NCI-H510A treated with DMSO at 0.1 percent for 48 hours (cell line): ENCODE measurements around the gene DLEC1.

Experiments
- DNase-seq: peaks from one replicate; lab custom pipeline; 2025; lab: John Stamatoyannopoulos, UW

Gene DLEC1

DNA sequence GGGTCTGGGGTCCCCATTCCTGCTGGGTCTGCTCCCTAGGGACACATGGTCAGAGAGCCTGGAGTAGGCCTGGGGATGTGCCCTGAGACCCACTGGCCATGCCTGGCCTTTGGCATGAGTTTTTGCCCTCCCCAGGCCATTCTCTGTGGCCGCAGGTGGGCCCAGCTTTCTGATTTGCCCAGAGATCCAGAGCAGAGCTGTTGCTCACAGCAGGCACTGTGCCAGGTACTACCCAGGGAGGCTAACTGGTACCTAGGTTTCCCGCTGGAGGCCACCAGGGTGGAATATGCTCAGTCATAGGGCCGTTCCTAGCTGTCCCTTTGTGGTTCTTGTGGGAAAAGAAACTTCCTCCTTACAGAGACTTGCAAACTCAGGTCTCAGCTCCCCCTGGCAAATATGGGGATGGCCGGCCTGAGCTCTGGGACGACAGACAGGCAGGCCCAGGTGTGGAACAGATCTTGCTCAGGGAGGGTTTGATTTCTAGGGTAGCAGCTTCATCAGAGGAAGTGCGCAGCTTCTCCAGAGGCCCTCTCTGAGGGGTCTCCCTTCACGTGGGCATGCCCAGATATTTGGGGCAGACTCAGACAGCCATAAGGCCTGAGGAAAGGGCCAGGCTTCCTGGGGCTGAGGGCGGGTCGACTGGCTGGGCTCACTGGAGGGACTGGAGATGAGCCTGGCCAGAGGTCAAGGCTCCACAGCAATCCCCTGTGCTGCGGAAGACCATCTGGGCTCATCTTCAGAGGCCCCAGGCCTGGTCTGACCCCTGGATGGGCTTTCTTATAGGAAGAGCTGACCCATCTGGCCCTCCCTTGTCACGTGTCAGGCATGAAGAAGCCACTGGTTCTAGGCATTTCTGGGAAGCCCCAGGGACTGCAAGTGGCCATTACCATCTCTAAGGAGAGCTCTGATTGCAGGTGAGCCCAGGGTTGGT, 69.9 kb downstream of the DLEC1 start:
- no peak for DNase-seq

DNA sequence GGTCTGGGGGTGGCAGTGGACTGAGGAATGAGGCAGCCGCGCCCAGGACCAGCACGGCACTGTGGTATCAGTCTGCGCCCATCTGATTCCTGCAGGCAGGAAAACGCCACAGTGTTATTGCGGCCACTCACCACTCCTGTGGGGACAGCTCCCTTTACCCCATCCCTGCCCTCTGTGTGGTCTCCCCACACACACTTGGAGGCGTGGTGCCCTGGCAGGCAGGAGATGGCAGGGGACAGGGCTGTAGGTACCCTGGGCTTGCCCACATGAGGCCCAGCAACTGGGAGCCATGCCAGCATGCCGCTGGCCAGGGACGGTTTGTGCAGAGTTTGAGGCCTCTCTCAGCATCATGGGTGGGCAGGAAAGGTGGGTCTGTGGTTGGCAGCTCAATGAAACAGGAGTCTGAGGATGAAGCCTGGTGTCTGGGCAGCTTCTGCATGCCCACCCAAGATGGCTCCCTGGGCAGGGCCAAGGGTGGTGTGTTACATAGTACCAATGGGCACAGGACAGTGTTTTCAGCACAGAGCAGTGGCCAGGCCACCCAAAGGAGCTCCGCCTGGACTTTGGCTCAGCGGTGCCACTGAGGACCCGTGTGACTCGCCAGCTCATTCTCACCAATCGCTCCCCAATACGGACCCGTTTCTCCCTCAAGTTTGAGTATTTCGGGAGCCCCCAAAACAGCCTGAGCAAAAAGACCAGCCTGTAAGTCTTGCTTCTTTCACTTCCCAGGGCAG, 70.7 kb downstream of the DLEC1 start:
- no peak for DNase-seq

GRCh38 chr3:38110314-38111050, 71.5 kb downstream of the DLEC1 start:
- DNase-seq: no peak

GRCh38 chr3:38111201-38111600, 72.2 kb downstream of the DLEC1 start:
- DNase-seq: no peak

DNA sequence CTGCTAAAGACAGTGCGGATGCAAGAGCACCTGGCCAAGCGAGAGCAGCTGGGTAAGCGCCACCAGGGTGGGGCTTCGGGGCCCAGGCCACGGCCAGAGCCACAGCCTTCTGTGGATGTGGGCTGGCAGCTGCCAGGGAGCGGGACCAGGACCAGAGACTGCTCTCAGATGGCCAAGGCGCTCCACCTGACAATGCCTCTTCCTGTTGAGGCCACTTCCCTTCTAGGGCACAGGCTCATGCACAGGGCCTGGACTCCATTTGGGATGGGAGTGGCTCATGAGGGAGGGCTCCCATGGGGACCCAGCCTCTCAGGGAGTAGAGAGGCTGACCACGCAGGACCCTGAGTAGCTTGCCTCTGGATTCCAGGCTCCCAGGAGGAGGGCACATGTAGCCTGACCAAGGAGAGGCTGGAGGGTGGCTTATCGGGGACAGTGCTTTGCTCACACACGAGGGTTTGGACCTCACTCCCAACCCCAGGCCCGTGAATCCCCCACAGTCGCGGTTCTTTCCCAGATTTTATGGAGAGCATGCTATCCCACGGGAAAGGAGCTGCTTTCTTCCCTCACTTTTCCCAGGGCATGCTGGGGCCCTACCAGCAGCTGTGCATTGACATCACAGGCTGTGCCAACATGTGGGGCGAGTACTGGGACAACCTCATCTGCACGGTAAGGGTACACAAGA, 72.8 kb downstream of the DLEC1 start:
- no peak for DNase-seq

DNA sequence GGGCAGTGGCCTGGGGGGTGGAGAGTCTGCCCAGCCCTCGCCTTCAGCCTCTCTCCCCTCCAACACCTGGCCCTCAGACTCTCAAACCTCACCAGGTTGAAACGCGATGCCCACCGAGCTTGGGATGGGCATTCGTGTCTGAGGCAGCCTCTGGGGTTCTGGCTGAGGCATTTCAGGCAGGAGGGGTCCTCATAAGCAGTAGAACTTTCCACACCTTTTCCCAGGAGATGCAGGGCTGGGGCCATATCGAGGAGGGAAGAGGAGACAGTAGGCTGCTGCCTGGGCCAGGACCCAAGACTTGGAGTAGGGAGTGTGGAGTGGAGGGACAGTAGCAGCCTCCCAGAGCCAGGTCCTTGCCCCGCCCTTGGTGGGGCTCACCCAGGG, 73.4 kb downstream of the DLEC1 start:
- DNase-seq: no peak

- no peak for DNase-seq
Observed at GRCh38 chr3:38114052-38114874, 75.3 kb downstream of the DLEC1 start.

DNA sequence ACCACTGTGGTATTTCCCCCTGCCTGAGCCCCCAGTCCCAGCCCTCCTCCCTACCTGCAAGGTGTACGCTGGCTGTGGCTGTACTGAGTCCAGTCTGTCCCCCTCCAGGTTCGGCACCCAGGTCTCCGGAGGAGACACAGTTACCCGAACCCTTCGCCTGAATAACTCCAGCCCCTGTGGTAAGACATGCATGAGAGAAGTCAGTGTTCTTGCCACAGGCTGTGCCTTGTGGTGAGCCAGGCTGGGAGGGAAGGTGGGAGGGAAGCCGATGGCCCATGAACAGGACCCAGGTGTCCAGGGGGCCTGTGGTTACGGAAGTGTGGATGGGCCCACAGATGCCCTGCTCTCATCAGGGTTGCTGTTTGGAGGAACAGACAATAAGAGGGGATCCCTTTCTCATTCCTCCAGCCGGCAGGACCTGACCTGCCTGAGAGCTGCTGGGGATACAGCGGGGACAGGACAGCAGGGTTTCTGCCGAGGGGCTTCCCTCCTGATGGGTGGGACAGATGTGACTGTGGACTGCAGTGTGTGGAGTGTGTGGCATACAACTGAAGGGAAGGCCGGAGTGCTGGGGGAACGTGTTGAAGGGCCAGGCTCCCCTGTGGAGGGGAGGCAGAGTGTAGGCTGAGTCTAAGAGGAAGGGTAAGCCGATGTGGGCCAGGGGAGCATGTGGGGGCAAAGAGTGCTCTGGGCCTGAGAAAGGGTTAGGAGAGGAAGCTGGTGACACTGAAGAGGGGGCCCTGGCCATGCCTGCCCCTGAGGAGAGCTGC, 76.1 kb downstream of the DLEC1 start:
- no peak for DNase-seq

- no peak for DNase-seq
Observed at GRCh38 chr3:38115645-38116427, 76.8 kb downstream of the DLEC1 start.

DNA sequence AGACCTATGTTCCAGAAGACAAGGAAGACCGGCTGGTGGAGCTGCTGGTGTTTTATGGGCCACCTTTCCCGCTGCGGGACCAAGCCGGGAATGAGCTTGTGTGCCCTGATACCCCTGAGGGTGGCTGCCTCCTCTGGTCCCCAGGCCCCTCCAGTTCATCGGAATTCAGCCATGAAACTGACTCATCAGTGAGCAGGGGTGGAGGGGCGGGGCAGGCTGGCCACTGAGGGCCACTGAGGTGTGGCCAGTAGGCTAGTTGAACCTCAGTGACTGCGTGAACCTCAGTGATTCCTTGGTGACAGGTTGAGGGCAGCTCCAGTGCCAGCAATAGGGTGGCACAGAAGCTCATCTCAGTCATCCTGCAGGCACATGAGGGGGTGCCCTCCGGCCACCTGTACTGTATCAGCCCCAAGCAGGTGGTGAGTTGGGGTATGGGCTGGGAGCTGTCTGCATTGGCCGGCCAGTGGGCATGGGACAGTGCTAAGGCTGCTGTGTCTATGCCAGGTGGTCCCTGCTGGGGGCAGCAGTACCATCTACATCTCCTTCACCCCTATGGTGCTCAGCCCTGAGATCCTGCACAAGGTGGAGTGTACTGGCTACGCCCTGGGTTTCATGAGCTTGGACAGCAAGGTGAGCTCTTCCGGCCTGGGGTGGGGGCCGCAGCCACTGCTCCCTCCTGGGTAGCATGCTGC, 77.6 kb downstream of the DLEC1 start:
- DNase-seq: no peak

GRCh38 chr3:38117163-38117716, 78.2 kb downstream of the DLEC1 start:
- no peak for DNase-seq

DNA sequence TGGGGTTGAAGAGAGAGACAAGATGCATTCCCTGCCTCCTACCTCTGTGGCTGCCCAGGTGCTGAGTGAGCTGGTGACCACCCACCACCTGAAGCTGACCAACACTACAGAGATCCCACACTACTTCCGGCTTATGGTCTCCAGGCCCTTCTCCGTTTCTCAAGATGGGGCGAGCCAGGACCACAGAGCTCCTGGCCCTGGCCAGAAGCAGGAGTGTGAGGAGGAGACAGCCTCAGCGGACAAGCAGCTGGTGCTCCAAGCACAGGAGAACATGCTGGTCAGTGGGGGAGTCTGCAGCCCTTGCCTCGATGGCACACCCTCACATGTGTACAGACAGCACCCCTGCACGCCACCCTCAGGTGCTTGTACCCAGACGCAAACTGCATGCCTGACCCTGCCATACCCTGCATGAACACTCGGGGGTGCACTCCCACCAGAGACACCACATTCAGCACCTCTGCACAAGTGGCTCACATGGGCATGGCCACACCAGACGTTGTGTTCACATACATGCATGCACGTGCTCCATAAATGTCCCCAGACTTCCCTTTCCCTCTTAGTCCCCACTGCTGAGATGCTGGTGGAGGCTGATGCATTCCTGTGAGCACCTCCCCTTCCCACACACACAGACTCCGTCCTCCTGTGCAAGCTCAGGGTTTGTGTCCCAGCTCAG, 78.9 kb downstream of the DLEC1 start:
- DNase-seq: no peak

- no peak for DNase-seq
Observed at GRCh38 chr3:38118421-38119247, 79.6 kb downstream of the DLEC1 start.

DNA sequence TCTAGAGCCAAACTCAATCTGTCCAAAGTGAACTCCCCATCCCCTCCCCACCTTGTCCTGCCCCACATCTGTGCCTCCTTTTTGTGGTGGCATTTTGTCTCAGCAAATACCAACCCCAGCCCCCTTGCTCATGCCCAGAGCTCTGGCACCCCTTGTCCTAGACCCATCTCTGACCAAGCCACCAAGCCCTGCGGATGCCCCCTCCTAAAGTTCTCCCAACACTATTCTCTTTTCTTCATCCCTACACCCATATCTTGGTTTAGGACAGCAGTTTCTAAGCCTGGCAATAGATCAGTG, 80.2 kb downstream of the DLEC1 start:
- DNase-seq: no peak

DNA sequence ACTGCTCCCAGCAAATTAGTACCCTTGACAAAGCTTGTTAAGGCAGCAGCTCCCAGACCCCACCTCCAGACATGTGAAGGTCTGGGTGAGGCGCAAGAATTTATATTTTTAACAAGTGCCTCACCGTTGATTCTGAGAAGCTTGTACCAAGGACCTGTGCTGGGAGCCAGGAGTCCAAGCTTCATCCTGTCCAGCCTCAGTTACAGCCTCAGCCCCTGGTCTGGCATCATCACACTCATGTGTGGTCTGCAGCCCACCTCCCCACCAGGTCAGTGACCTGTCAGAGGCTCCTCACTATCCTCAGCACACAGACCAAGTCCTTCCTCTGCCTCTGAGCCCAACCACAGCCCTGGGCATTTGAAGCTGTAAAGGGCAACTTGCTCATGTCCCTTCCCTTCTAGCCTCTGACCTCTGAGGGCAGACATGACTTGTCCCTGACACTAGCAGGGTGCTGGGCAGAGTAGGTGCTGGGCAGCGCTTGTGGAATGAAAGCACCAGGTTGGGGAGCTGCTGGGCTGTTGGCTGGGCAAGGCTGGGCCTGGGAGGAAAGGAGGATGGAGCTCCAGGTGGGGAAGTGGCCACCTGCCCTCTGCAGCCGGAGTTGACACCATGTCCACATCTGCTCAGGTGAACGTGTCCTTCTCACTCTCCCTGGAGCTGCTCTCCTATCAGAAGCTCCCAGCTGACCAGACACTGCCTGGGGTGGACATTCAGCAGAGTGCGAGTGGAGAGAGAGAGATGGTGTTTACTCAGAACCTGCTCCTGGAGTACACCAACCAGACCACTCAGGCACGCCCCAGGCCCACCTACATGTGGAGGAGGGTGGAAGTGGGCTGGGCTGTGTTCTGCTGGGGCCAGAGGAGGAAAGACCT, 81.0 kb downstream of the DLEC1 start:
- DNase-seq: no peak

GRCh38 chr3:38120693-38121450, 81.9 kb downstream of the DLEC1 start:
- no peak for DNase-seq
